Measurements from ENCODE around the gene MCAT.

MCAT gene

GRCh38 chr22:43118024-43118849 lies 25.0 kb downstream of the MCAT start:
- Histone ChIP-seq H3K9ac (ENCODE audit: low read length) (no peak overlapping the region), H2BK5ac (ENCODE audit: low read length) (no peak overlapping the region), H4K5ac (ENCODE audit: low read length) (no peak overlapping the region), H3K4me3 (ENCODE audit: low read length) (no peak overlapping the region), H3K56ac (ENCODE audit: low read length) (no peak overlapping the region), H3K18ac (ENCODE audit: low read length) (no peak overlapping the region), H3K4me1 (ENCODE audit: control insufficient read depth, low read depth, low read length) (no peaks in the 10 kb centered on the region), H3K79me2 (ENCODE audit: control insufficient read depth, insufficient read depth, low read length) (no peaks in the 10 kb centered on the region), H3K4ac (ENCODE audit: low read depth, low read length) (no peak overlapping the region), H2BK120ac (ENCODE audit: low read depth, low read length) (no peak overlapping the region), H2BK15ac (replicated peaks; ENCODE audit: low read depth) (no peak overlapping the region), H4K8ac (ENCODE audit: low read depth, low read length) (no peak overlapping the region), H3K79me1 (ENCODE audit: low read length) (no peaks in the 10 kb centered on the region), H3K27ac (ENCODE audit: low read depth, low read length) (no peak overlapping the region), H3K27me3 (ENCODE audit: insufficient read depth, low read length, poor library complexity) (no peaks in the 10 kb centered on the region), H3K4me2 (ENCODE audit: low read length) (no peak overlapping the region), H3K36me3 (ENCODE audit: control insufficient read depth, insufficient read depth, low read length) (no peaks in the 10 kb centered on the region), H2AK5ac (ENCODE audit: low read length) (no peak overlapping the region), H3K23ac (ENCODE audit: low read length) (no peak overlapping the region)
- no CpG with 5 or more reads among the region's 21 CpGs for WGBS (ENCODE audit: extremely low coverage, insufficient coverage, low lambda C conversion rate)
- DNase-seq: no peak

GRCh38 chr22:43116932-43117331 lies 26.3 kb downstream of the MCAT start:
- H3K27me3 ChIP-seq (ENCODE audit: insufficient read depth, low read length, poor library complexity): peaks cover 1% of the 10 kb centered on the region
- no peak overlapping the region for H4K8ac ChIP-seq (ENCODE audit: low read depth, low read length)
- H3K79me2 ChIP-seq (ENCODE audit: control insufficient read depth, insufficient read depth, low read length): no peaks in the 10 kb centered on the region
- H3K23ac ChIP-seq (ENCODE audit: low read length): no peak overlapping the region
- no peak overlapping the region for H2AK5ac ChIP-seq (ENCODE audit: low read length)
- no peak overlapping the region for H2BK15ac ChIP-seq (replicated peaks; ENCODE audit: low read depth)
- DNase-seq: no peak
- H3K4ac ChIP-seq (ENCODE audit: low read depth, low read length): no peak overlapping the region
- no CpG with 5 or more reads among the region's 7 CpGs for WGBS (ENCODE audit: extremely low coverage, insufficient coverage, low lambda C conversion rate)
- no peaks in the 10 kb centered on the region for H3K4me1 ChIP-seq (ENCODE audit: control insufficient read depth, low read depth, low read length)
- no peak overlapping the region for H4K5ac ChIP-seq (ENCODE audit: low read length)
- no peaks in the 10 kb centered on the region for H3K36me3 ChIP-seq (ENCODE audit: control insufficient read depth, insufficient read depth, low read length)
- H3K27ac ChIP-seq (ENCODE audit: low read depth, low read length): no peak overlapping the region
- no peak overlapping the region for H3K9ac ChIP-seq (ENCODE audit: low read length)
- no peak overlapping the region for H3K18ac ChIP-seq (ENCODE audit: low read length)
- no peak overlapping the region for H2BK5ac ChIP-seq (ENCODE audit: low read length)
- no peak overlapping the region for H3K4me3 ChIP-seq (ENCODE audit: low read length)
- no peaks in the 10 kb centered on the region for H3K79me1 ChIP-seq (ENCODE audit: low read length)
- H3K4me2 ChIP-seq (ENCODE audit: low read length): no peak overlapping the region
- no peak overlapping the region for H2BK120ac ChIP-seq (ENCODE audit: low read depth, low read length)
- no peak overlapping the region for H3K56ac ChIP-seq (ENCODE audit: low read length)

- Histone ChIP-seq H3K56ac (ENCODE audit: low read length) (no peak overlapping the region), H3K4ac (ENCODE audit: low read depth, low read length) (no peak overlapping the region), H3K27ac (ENCODE audit: low read depth, low read length) (no peak overlapping the region), H4K5ac (ENCODE audit: low read length) (no peak overlapping the region), H2BK120ac (ENCODE audit: low read depth, low read length) (no peak overlapping the region), H3K4me2 (ENCODE audit: low read length) (no peak overlapping the region), H2BK5ac (ENCODE audit: low read length) (no peak overlapping the region), H2AK5ac (ENCODE audit: low read length) (no peak overlapping the region), H3K9ac (ENCODE audit: low read length) (no peak overlapping the region), H3K4me1 (ENCODE audit: control insufficient read depth, low read depth, low read length) (no peaks in the 10 kb centered on the region), H3K18ac (ENCODE audit: low read length) (no peak overlapping the region), H3K79me2 (ENCODE audit: control insufficient read depth, insufficient read depth, low read length) (no peaks in the 10 kb centered on the region), H3K4me3 (ENCODE audit: low read length) (no peak overlapping the region), H2BK15ac (replicated peaks; ENCODE audit: low read depth) (no peak overlapping the region), H3K23ac (ENCODE audit: low read length) (no peak overlapping the region), H3K79me1 (ENCODE audit: low read length) (no peaks in the 10 kb centered on the region), H3K36me3 (ENCODE audit: control insufficient read depth, insufficient read depth, low read length) (no peaks in the 10 kb centered on the region), H3K27me3 (ENCODE audit: insufficient read depth, low read length, poor library complexity) (peaks cover 16% of the 10 kb centered on the region), H4K8ac (ENCODE audit: low read depth, low read length) (no peak overlapping the region)
- whole genome bisulfite sequencing (ENCODE audit: extremely low coverage, insufficient coverage, low lambda C conversion rate): no CpG with 5 or more reads among the region's 5 CpGs
- DNase-seq: no peak
These were observed 28.2 kb downstream of the MCAT start for GRCh38 chr22:43114958-43115357.

GRCh38 chr22:43113526-43114251 lies 29.5 kb downstream of the MCAT start:
- Histone ChIP-seq H3K4ac (ENCODE audit: low read depth, low read length) (no peak overlapping the region), H3K4me3 (ENCODE audit: low read length) (no peak overlapping the region), H3K27me3 (ENCODE audit: insufficient read depth, low read length, poor library complexity) (peaks cover 23% of the 10 kb centered on the region), H4K8ac (ENCODE audit: low read depth, low read length) (no peak overlapping the region), H3K9ac (ENCODE audit: low read length) (no peak overlapping the region), H3K27ac (ENCODE audit: low read depth, low read length) (no peak overlapping the region), H4K5ac (ENCODE audit: low read length) (no peak overlapping the region), H2BK15ac (replicated peaks; ENCODE audit: low read depth) (no peak overlapping the region), H2BK5ac (ENCODE audit: low read length) (no peak overlapping the region), H3K79me1 (ENCODE audit: low read length) (no peaks in the 10 kb centered on the region), H3K36me3 (ENCODE audit: control insufficient read depth, insufficient read depth, low read length) (no peaks in the 10 kb centered on the region), H3K4me2 (ENCODE audit: low read length) (no peak overlapping the region), H3K4me1 (ENCODE audit: control insufficient read depth, low read depth, low read length) (no peaks in the 10 kb centered on the region), H2AK5ac (ENCODE audit: low read length) (no peak overlapping the region), H3K79me2 (ENCODE audit: control insufficient read depth, insufficient read depth, low read length) (no peaks in the 10 kb centered on the region), H3K23ac (ENCODE audit: low read length) (no peak overlapping the region), H3K18ac (ENCODE audit: low read length) (no peak overlapping the region), H2BK120ac (ENCODE audit: low read depth, low read length) (no peak overlapping the region), H3K56ac (ENCODE audit: low read length) (no peak overlapping the region)
- DNase-seq: no peak
- no CpG with 5 or more reads among the region's 13 CpGs for WGBS (ENCODE audit: extremely low coverage, insufficient coverage, low lambda C conversion rate)

- Histone ChIP-seq H3K79me2 (ENCODE audit: control insufficient read depth, insufficient read depth, low read length) (no peaks in the 10 kb centered on the region), H3K9ac (ENCODE audit: low read length) (no peak overlapping the region), H3K27ac (ENCODE audit: low read depth, low read length) (no peak overlapping the region), H3K56ac (ENCODE audit: low read length) (peak overlapping the region; percentile 42), H3K27me3 (ENCODE audit: insufficient read depth, low read length, poor library complexity) (peaks cover 23% of the 10 kb centered on the region), H4K8ac (ENCODE audit: low read depth, low read length) (no peak overlapping the region), H3K18ac (ENCODE audit: low read length) (no peak overlapping the region), H3K36me3 (ENCODE audit: control insufficient read depth, insufficient read depth, low read length) (no peaks in the 10 kb centered on the region), H3K4me1 (ENCODE audit: control insufficient read depth, low read depth, low read length) (no peaks in the 10 kb centered on the region), H2BK15ac (replicated peaks; ENCODE audit: low read depth) (no peak overlapping the region), H2BK120ac (ENCODE audit: low read depth, low read length) (no peak overlapping the region), H3K4ac (ENCODE audit: low read depth, low read length) (no peak overlapping the region), H2BK5ac (ENCODE audit: low read length) (no peak overlapping the region), H3K4me3 (ENCODE audit: low read length) (no peak overlapping the region), H3K23ac (ENCODE audit: low read length) (no peak overlapping the region), H3K79me1 (ENCODE audit: low read length) (no peaks in the 10 kb centered on the region), H4K5ac (ENCODE audit: low read length) (no peak overlapping the region), H2AK5ac (ENCODE audit: low read length) (no peak overlapping the region), H3K4me2 (ENCODE audit: low read length) (peak overlapping the region; percentile 64)
- no peak for DNase-seq
- WGBS (ENCODE audit: extremely low coverage, insufficient coverage, low lambda C conversion rate): no CpG with 5 or more reads among the region's 86 CpGs
These were observed 32.1 kb downstream of the MCAT start for GRCh38 chr22:43110927-43111623.
